Panc1 (cell line): ENCODE measurements around the gene EEF2K. TPM values are rescaled to one million over a fixed set of nuclear protein-coding genes. Genes with fewer than 3 reads are reported as not detected.

Experiments used
- ATAC-seq: fragments of 200-7000 bp; cut with Tn5 transposase; 2 replicates; pipeline ENCODE4 v1.9.1; 2020; ENCODE audit warnings: mild to moderate bottlenecking, moderate library complexity
- BruUV-seq: library from RNA; stranded (reverse); fragments of 400-500 nt; replicated peaks from 2 replicates; lab custom pipeline; 2021; lab: Mats Ljungman, UMichigan
- CTCF ChIA-PET: fragments of 300-600 bp; sonication (Branson Sonifier 250); formaldehyde crosslinking; loops from one replicate; lab custom pipeline; 2022; ENCODE audit warnings: antibody characterized with exemption; lab: Charles Lee
- POLR2A ChIA-PET: fragments of 300-600 bp; sonication (Branson Sonifier 250); formaldehyde crosslinking; loops from one replicate; lab custom pipeline; 2022; ENCODE audit warnings: antibody characterized with exemption; lab: Charles Lee
- DNase-seq: peaks from one replicate; pipeline ENCODE4 v3.0.0-alpha.2; 2010; ENCODE audit warnings: low read depth, low spot score
- H3K27ac ChIP-seq: 2 replicates; pipeline ENCODE4 v1.5.1; 2011; ENCODE audit warnings: mild to moderate bottlenecking, low read length, inconsistent platforms
- H3K27me3 ChIP-seq: fragments of 200-500 bp; sonication (Bioruptor generic); 2 replicates; pipeline ENCODE4 v1.6.0; 2014; ENCODE audit warnings: low read length, inconsistent platforms; ENCODE audit not compliant: control insufficient read depth, insufficient read depth
- H3K36me3 ChIP-seq: fragments of 200-500 bp; sonication (Bioruptor generic); 2 replicates; pipeline ENCODE4 v1.5.1; 2014; ENCODE audit warnings: inconsistent platforms, mild to moderate bottlenecking, low read length, moderate library complexity; ENCODE audit not compliant: control insufficient read depth, insufficient read depth
- H3K4me1 ChIP-seq: 2 replicates; pipeline ENCODE4 v1.5.1; 2011; ENCODE audit warnings: inconsistent platforms, mild to moderate bottlenecking, low read length, moderate library complexity; ENCODE audit not compliant: control insufficient read depth, insufficient read depth
- H3K4me3 ChIP-seq, 2 experiments: 2 replicates each; pipeline ENCODE4 v1.5.1; 2011 to 2012; ENCODE audit warnings: low read depth in 2 of 2, low read length in 2 of 2, mild to moderate bottlenecking in 2 of 2, inconsistent platforms in 1 of 2, moderate library complexity in 1 of 2
- H3K9me3 ChIP-seq: fragments of 200-500 bp; sonication (Bioruptor generic); 2 replicates; pipeline ENCODE4 v1.5.1; 2014; ENCODE audit warnings: low read depth, mild to moderate bottlenecking, inconsistent platforms, low read length, moderate library complexity; ENCODE audit not compliant: control insufficient read depth, insufficient read depth
- POLR2AphosphoS5 ChIP-seq: IDR thresholded peaks from 2 replicates; pipeline ENCODE4 v1.6.1; 2012; ENCODE audit warnings: mild to moderate bottlenecking, low read depth, low read length, moderate library complexity
- SIN3A ChIP-seq: IDR thresholded peaks from 2 replicates; pipeline ENCODE4 v1.6.1; 2012; ENCODE audit warnings: low read depth, mild to moderate bottlenecking, low read length, moderate library complexity, borderline replicate concordance; ENCODE audit not compliant: insufficient read depth
- TCF7L2 ChIP-seq: IDR thresholded peaks from 2 replicates; pipeline ENCODE4 v1.6.1; 2011; ENCODE audit warnings: mild to moderate bottlenecking, low read depth, low read length, inconsistent platforms
- in situ Hi-C: cut with HindIII; loops from 2 replicates; pipeline ENCODE4 v1.10.0; 2016; ENCODE audit warnings: low sequenced_read_pairs, low pct_unique_long_range_greater_than_20kb
- intact Hi-C: fragments of 100-400 bp; cut with micrococcal nuclease; formaldehyde crosslinking; loops from one replicate; pipeline ENCODE4 v1.10.0; 2022; ENCODE audit not compliant: unreplicated experiment
- total RNA-seq: library from RNA; stranded (reverse); gene quantifications from one replicate; pipeline ENCODE4 v1.2.1, GENCODE V29; 2021; ENCODE audit not compliant: unreplicated experiment
- TF ChIP-seq, protein P1 (sequence below): fragments of 450-650 bp; IDR thresholded peaks from 2 replicates; pipeline ENCODE4 v1.5.1; 2017; ENCODE audit warnings: mild to moderate bottlenecking
- TF ChIP-seq, protein P2 (sequence below), 2 experiments: IDR thresholded peaks; 2 replicates each; pipeline ENCODE4 v1.6.1; 2011 to 2012; ENCODE audit warnings: low read depth in 2 of 2, control low read depth in 1 of 2, low read length in 1 of 2, mild to moderate bottlenecking in 1 of 2, moderate library complexity in 1 of 2; ENCODE audit not compliant: insufficient read depth in 1 of 2

EEF2K gene
- total RNA-seq, 1 experiment from 2014 or later: 15.0 TPM

DNA sequence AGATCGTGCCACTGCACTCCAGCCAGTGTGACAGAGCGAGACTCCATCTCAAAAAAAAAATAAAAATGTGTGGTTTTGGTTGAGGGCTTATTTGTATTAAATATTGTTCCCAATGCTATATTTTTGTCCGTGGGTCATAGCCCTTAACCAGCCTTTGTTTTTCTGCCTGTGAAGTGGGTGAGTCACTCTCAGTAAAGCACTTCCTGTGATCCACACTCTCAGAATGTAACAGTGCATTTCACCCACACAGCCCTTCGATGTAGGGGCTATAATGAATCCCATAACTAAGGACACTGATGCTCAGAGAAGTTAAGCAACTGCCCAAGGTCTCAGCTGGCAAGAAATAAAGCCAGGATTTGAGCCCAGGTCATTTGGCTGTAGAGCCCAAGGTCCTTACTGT, 56.4 kb downstream of the EEF2K start:
- POLR2A ChIA-PET: no interaction called here
- BruUV-seq: no TSS peak
- Histone ChIP-seq H3K4me1 (no peaks in the 10 kb centered on the region), H3K27ac (no peak overlapping the region), H3K4me3 (no peak overlapping the region), H3K9me3 (peaks cover 4% of the 10 kb centered on the region; the same call in 1 of the 2 replicates), H3K36me3 (peaks cover 7% of the 10 kb centered on the region; the same call in 1 of the 2 replicates), H3K27me3 (no peaks in the 10 kb centered on the region)
- in situ Hi-C loops: no loop called here
- CTCF ChIA-PET: no interaction called here
- no peak for DNase-seq
- ATAC-seq: no peak
- TF ChIP-seq TCF7L2 (no peak), POLR2AphosphoS5 (no peak), SIN3A (no peak)
- TF ChIP-seq, protein P1, sequence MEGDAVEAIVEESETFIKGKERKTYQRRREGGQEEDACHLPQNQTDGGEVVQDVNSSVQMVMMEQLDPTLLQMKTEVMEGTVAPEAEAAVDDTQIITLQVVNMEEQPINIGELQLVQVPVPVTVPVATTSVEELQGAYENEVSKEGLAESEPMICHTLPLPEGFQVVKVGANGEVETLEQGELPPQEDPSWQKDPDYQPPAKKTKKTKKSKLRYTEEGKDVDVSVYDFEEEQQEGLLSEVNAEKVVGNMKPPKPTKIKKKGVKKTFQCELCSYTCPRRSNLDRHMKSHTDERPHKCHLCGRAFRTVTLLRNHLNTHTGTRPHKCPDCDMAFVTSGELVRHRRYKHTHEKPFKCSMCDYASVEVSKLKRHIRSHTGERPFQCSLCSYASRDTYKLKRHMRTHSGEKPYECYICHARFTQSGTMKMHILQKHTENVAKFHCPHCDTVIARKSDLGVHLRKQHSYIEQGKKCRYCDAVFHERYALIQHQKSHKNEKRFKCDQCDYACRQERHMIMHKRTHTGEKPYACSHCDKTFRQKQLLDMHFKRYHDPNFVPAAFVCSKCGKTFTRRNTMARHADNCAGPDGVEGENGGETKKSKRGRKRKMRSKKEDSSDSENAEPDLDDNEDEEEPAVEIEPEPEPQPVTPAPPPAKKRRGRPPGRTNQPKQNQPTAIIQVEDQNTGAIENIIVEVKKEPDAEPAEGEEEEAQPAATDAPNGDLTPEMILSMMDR: no peak
- TF ChIP-seq, protein P2, sequence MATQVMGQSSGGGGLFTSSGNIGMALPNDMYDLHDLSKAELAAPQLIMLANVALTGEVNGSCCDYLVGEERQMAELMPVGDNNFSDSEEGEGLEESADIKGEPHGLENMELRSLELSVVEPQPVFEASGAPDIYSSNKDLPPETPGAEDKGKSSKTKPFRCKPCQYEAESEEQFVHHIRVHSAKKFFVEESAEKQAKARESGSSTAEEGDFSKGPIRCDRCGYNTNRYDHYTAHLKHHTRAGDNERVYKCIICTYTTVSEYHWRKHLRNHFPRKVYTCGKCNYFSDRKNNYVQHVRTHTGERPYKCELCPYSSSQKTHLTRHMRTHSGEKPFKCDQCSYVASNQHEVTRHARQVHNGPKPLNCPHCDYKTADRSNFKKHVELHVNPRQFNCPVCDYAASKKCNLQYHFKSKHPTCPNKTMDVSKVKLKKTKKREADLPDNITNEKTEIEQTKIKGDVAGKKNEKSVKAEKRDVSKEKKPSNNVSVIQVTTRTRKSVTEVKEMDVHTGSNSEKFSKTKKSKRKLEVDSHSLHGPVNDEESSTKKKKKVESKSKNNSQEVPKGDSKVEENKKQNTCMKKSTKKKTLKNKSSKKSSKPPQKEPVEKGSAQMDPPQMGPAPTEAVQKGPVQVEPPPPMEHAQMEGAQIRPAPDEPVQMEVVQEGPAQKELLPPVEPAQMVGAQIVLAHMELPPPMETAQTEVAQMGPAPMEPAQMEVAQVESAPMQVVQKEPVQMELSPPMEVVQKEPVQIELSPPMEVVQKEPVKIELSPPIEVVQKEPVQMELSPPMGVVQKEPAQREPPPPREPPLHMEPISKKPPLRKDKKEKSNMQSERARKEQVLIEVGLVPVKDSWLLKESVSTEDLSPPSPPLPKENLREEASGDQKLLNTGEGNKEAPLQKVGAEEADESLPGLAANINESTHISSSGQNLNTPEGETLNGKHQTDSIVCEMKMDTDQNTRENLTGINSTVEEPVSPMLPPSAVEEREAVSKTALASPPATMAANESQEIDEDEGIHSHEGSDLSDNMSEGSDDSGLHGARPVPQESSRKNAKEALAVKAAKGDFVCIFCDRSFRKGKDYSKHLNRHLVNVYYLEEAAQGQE (IDR thresholded peaks at IDR 0.05; ENCODE audit: insufficient read depth in 1 of 2, low read depth in 2 of 2, low read length in 1 of 2): no peak
- intact Hi-C loops: no loop called here

DNA sequence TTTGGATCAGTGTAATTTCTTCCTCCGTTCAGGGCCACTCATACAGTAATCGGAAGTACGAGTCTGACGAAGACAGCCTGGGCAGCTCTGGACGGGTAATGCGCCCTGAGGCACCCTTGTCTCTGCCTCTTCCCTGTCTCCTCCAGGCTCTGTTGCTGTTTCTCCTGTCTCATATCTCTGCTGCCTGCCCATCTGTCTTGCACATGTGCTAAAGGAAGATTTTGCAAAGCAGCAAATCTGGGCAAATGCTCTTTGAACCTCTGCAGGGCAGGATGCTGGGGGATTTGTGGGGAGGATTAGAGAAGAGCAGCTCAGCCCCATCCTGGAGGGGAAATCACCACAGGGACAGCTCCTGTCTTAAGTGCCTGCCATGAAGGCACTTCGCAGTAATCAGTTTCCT, 58.7 kb downstream of the EEF2K start:
- CTCF ChIA-PET: no interaction called here
- no peak for ATAC-seq
- in situ Hi-C loops: no loop called here

More for the DNA sequence above, 58.7 kb downstream of the EEF2K start:
- BruUV-seq: no TSS peak
- 0 out of 2 replicates have a peak, but pooled peaks cover 2% of the 10 kb centered on the region for H3K36me3 ChIP-seq
- POLR2A ChIA-PET: interaction anchor here (0.6 kb wide), 1 partner anchor 57 kb away, joined by 4 read pairs; no protein-coding TSS in a partner anchor
- no peaks in the 10 kb centered on the region for H3K4me1 ChIP-seq
- H3K9me3 ChIP-seq: peaks cover 4% of the 10 kb centered on the region; the same call in 1 of the 2 replicates
- no peak for DNase-seq
- no peak for TF ChIP-seq SIN3A
- TF ChIP-seq, protein P1: no peak
- no peak for TF ChIP-seq POLR2AphosphoS5
- TF ChIP-seq TCF7L2: no peak
- TF ChIP-seq, protein P2 (IDR thresholded peaks at IDR 0.05; ENCODE audit: insufficient read depth in 1 of 2, low read depth in 2 of 2, low read length in 1 of 2): no peak
- H3K27me3 ChIP-seq: no peaks in the 10 kb centered on the region
- H3K27ac ChIP-seq: no peak overlapping the region
- no peak overlapping the region for H3K4me3 ChIP-seq
- intact Hi-C loops: no loop called here
